IMR-90 (cell line): ENCODE data around the gene SPANXD. TPM values are rescaled to one million over a fixed set of nuclear protein-coding genes. Genes with fewer than 3 reads are reported as not detected.

ENCODE experiments used
- ATAC-seq: fragments of 200-7000 bp; cut with Tn5 transposase; 2 replicates; pipeline ENCODE4 v1.9.1; 2020; ENCODE audit warnings: low read depth, mild to moderate bottlenecking, moderate library complexity
- BruUV-seq: library from RNA; stranded (reverse); fragments of 400-500 nt; replicated peaks from 2 replicates; lab custom pipeline; 2021; lab: Mats Ljungman, UMichigan
- CTCF ChIA-PET: fragments of 300-600 bp; formaldehyde crosslinking; extraction: SDS; loops from one replicate; lab custom pipeline; 2021; ENCODE audit warnings: antibody characterized with exemption; lab: Yijun Ruan, JAX
- POLR2A ChIA-PET: fragments of 300-600 bp; sonication (Branson Sonifier 250); formaldehyde crosslinking; loops from one replicate; lab custom pipeline; 2022; ENCODE audit warnings: antibody characterized with exemption; ENCODE audit not compliant: unreplicated experiment; lab: Charles Lee
- DNase-seq: peaks from one replicate; pipeline ENCODE4 v3.0.0; 2013
- H2AFZ ChIP-seq: replicated peaks from 2 replicates; pipeline ENCODE3; 2013; ENCODE audit warnings: low read length, mild to moderate bottlenecking; ENCODE audit not compliant: poor library complexity
- H2AK5ac ChIP-seq: 2 replicates; pipeline ENCODE4 v1.6.1; 2013; ENCODE audit warnings: low read depth, low read length, inconsistent platforms
- H2AK9ac ChIP-seq: replicated peaks from 2 replicates; pipeline ENCODE3; 2013; ENCODE audit warnings: mild to moderate bottlenecking, low read depth, low read length, moderate library complexity; ENCODE audit not compliant: poor library complexity
- H2BK120ac ChIP-seq: 2 replicates; pipeline ENCODE4 v1.6.1; 2013; ENCODE audit warnings: low read depth, low read length, inconsistent platforms
- H2BK15ac ChIP-seq: 3 replicates; pipeline ENCODE4 v1.6.1; 2013; ENCODE audit warnings: low read depth, low read length, inconsistent platforms
- H2BK20ac ChIP-seq: 2 replicates; pipeline ENCODE4 v1.6.1; 2013; ENCODE audit warnings: low read depth, mild to moderate bottlenecking, inconsistent platforms, low read length, moderate library complexity
- H2BK5ac ChIP-seq: 2 replicates; pipeline ENCODE4 v1.6.1; 2013; ENCODE audit warnings: mild to moderate bottlenecking, low read depth, low read length, inconsistent platforms; ENCODE audit not compliant: poor library complexity, severe bottlenecking
- H3K14ac ChIP-seq: replicated peaks from 2 replicates; pipeline ENCODE4 v1.6.1; 2013; ENCODE audit warnings: low read depth, low read length, inconsistent platforms
- H3K18ac ChIP-seq: 2 replicates; pipeline ENCODE4 v1.6.1; 2013; ENCODE audit warnings: low read depth, low read length, control low read depth
- H3K23ac ChIP-seq: 2 replicates; pipeline ENCODE4 v1.6.1; 2013; ENCODE audit warnings: low read depth, low read length, inconsistent platforms
- H3K27ac ChIP-seq: 2 replicates; pipeline ENCODE4 v1.5.1; 2013; ENCODE audit warnings: mild to moderate bottlenecking, control low read depth, low read length; ENCODE audit not compliant: insufficient read depth
- H3K27me3 ChIP-seq: 2 replicates; pipeline ENCODE4 v1.6.1; 2013; ENCODE audit warnings: low read length; ENCODE audit not compliant: control insufficient read depth, insufficient read depth
- H3K36me3 ChIP-seq: 2 replicates; pipeline ENCODE4 v1.6.1; 2013; ENCODE audit warnings: low read length, mixed read lengths; ENCODE audit not compliant: control insufficient read depth, insufficient read depth
- H3K4ac ChIP-seq: 2 replicates; pipeline ENCODE4 v1.6.1; 2013; ENCODE audit warnings: low read depth, low read length, inconsistent platforms
- H3K4me1 ChIP-seq: 2 replicates; pipeline ENCODE4 v1.6.1; 2013; ENCODE audit warnings: low read length, mixed read lengths; ENCODE audit not compliant: control insufficient read depth, insufficient read depth
- H3K4me2 ChIP-seq: 2 replicates; pipeline ENCODE4 v1.6.1; 2013; ENCODE audit warnings: low read depth, mild to moderate bottlenecking, control low read depth, low read length, moderate library complexity
- H3K4me3 ChIP-seq: 2 replicates; pipeline ENCODE4 v1.5.1; 2013; ENCODE audit warnings: low read depth, mild to moderate bottlenecking, control low read depth, low read length, moderate library complexity; ENCODE audit not compliant: insufficient read depth
- H3K56ac ChIP-seq: 2 replicates; pipeline ENCODE4 v1.6.1; 2013; ENCODE audit warnings: low read length, inconsistent platforms; ENCODE audit not compliant: insufficient read depth; ENCODE audit errors: extremely low read depth
- H3K79me1 ChIP-seq, 2 experiments: 2 replicates each; pipeline ENCODE4 v1.6.1; 2013; ENCODE audit warnings: low read length in 2 of 2, inconsistent platforms in 1 of 2, low read depth in 1 of 2
- H3K9ac ChIP-seq: 2 replicates; pipeline ENCODE4 v1.6.1; 2013; ENCODE audit warnings: low read depth, low read length, control low read depth
- H3K9me1 ChIP-seq: 2 replicates; pipeline ENCODE4 v1.6.1; 2013; ENCODE audit warnings: low read length, inconsistent platforms; ENCODE audit not compliant: insufficient read depth
- H3K9me3 ChIP-seq: 2 replicates; pipeline ENCODE4 v1.6.1; 2013; ENCODE audit warnings: low read length; ENCODE audit not compliant: control insufficient read depth, insufficient read depth
- H4K20me1 ChIP-seq: 2 replicates; pipeline ENCODE4 v1.6.1; 2013; ENCODE audit warnings: low read length, inconsistent platforms; ENCODE audit not compliant: insufficient read depth
- H4K5ac ChIP-seq: 2 replicates; pipeline ENCODE4 v1.6.1; 2013; ENCODE audit warnings: mild to moderate bottlenecking, low read depth, low read length, control low read depth
- H4K8ac ChIP-seq, 2 experiments: 2 replicates each; pipeline ENCODE4 v1.6.1; 2013; ENCODE audit warnings: low read depth in 2 of 2, low read length in 2 of 2, control low read depth in 1 of 2, inconsistent platforms in 1 of 2
- H4K91ac ChIP-seq: 2 replicates; pipeline ENCODE4 v1.6.1; 2013; ENCODE audit warnings: low read depth, low read length, inconsistent platforms; ENCODE audit not compliant: insufficient read depth
- BHLHE40 ChIP-seq: fragments of 150-350 bp; IDR thresholded peaks from 2 replicates; pipeline ENCODE4 v1.6.1; 2016; ENCODE audit warnings: mild to moderate bottlenecking, low read depth, low read length
- CEBPB ChIP-seq: IDR thresholded peaks from 2 replicates; pipeline ENCODE4 v1.6.1; 2012; ENCODE audit warnings: low read depth, low read length, improper control_type of control experiment
- CHD1 ChIP-seq: IDR thresholded peaks from 2 replicates; pipeline ENCODE4 v1.6.1; 2012; ENCODE audit warnings: low read depth, low read length, improper control_type of control experiment
- FOS ChIP-seq: fragments of 150-350 bp; IDR thresholded peaks from 2 replicates; pipeline ENCODE4 v1.6.1; 2016; ENCODE audit warnings: low read depth, low read length
- MAFK ChIP-seq: IDR thresholded peaks from 2 replicates; pipeline ENCODE4 v1.6.1; 2012; ENCODE audit warnings: low read depth, low read length, improper control_type of control experiment
- MAZ ChIP-seq: IDR thresholded peaks from 2 replicates; pipeline ENCODE4 v1.6.1; 2012; ENCODE audit warnings: low read depth, mild to moderate bottlenecking, low read length, improper control_type of control experiment, moderate library complexity, borderline replicate concordance
- MXI1 ChIP-seq: IDR thresholded peaks from 2 replicates; pipeline ENCODE4 v1.6.1; 2012; ENCODE audit warnings: low read depth, mild to moderate bottlenecking, low read length, moderate library complexity, borderline replicate concordance
- NFE2L2 ChIP-seq: fragments of 150-350 bp; IDR thresholded peaks from 2 replicates; pipeline ENCODE4 v1.6.1; 2016; ENCODE audit warnings: low read depth, mild to moderate bottlenecking, low read length
- POLR2A ChIP-seq: IDR thresholded peaks from 2 replicates; pipeline ENCODE4 v1.6.1; 2012; ENCODE audit warnings: mild to moderate bottlenecking, low read depth, low read length
- RAD21 ChIP-seq: IDR thresholded peaks from 2 replicates; pipeline ENCODE4 v1.6.1; 2012; ENCODE audit warnings: low read length, improper control_type of control experiment
- RCOR1 ChIP-seq: IDR thresholded peaks from 2 replicates; pipeline ENCODE4 v1.6.1; 2012; ENCODE audit warnings: mild to moderate bottlenecking, low read length, improper control_type of control experiment; ENCODE audit not compliant: insufficient replicate concordance
- RFX5 ChIP-seq: IDR thresholded peaks from 2 replicates; pipeline ENCODE4 v1.8.0; 2012; ENCODE audit warnings: low read depth, mild to moderate bottlenecking, low read length, moderate library complexity
- SMC3 ChIP-seq: fragments of 150-350 bp; IDR thresholded peaks from 2 replicates; pipeline ENCODE4 v1.6.1; 2016; ENCODE audit warnings: low read depth, mild to moderate bottlenecking, antibody characterized with exemption, low read length, moderate library complexity
- WGBS, 2 experiments: methylation state at CpG; one replicate each; pipeline versions ENCODE4 v1.1.5 to v1.1.7; 2013; ENCODE audit warnings: missing lambda C conversion rate in 2 of 2; ENCODE audit not compliant: insufficient read length in 1 of 2; ENCODE audit errors: extremely low coverage in 2 of 2; 5-methylcytosine and 5-hydroxymethylcytosine counted together
- dilution Hi-C: fragments of 300-500 bp; cut with HindIII; formaldehyde crosslinking; loops from one replicate; pipeline ENCODE4 v1.14.3; 2018; ENCODE audit warnings: low sequenced_read_pairs; ENCODE audit not compliant: unreplicated experiment
- in situ Hi-C: fragments of 300-500 bp; cut with MboI; formaldehyde crosslinking; loops from 3 replicates; pipeline ENCODE4 v1.14.3; 2019; ENCODE audit warnings: low sequenced_read_pairs, inconsistent platforms, mixed read lengths
- intact Hi-C: fragments of 100-400 bp; cut with micrococcal nuclease; formaldehyde crosslinking; loops from 2 replicates; pipeline ENCODE4 v1.10.0; 2022
- polyA plus RNA-seq, 3 experiments: library from polyadenylated mRNA; depleted of rRNA; stranded (reverse); fragments of >200 nt; gene quantifications; 2 replicates each; pipeline ENCODE4 v1.2.3, GENCODE V29; 2012; ENCODE audit warnings: low replicate concordance in 1 of 3
- total RNA-seq: library from RNA; depleted of rRNA; stranded (reverse); fragments of >200 nt; gene quantifications from 2 replicates; pipeline ENCODE4 v1.2.3, GENCODE V29; 2012
- TF ChIP-seq, protein P1 (sequence below): conservative IDR thresholded peaks from 2 replicates; pipeline ENCODE4 v1.5.1; 2012; ENCODE audit warnings: mild to moderate bottlenecking, low read depth, low read length, improper control_type of control experiment
- TF ChIP-seq, protein P2 (sequence below): fragments of 150-350 bp; IDR thresholded peaks from 2 replicates; pipeline ENCODE4 v1.6.1; 2017; ENCODE audit warnings: mild to moderate bottlenecking, antibody characterized with exemption, low read length, low read depth
- TF ChIP-seq, protein P3 (sequence below): fragments of 150-350 bp; IDR thresholded peaks from 2 replicates; pipeline ENCODE4 v1.6.1; 2016; ENCODE audit warnings: low read depth, mild to moderate bottlenecking, low read length, moderate library complexity, borderline replicate concordance

The SPANXD gene
- total and polyA plus RNA-seq, 2 of the 4 experiments (the other 2 are of a cell fraction) = not detected

DNA sequence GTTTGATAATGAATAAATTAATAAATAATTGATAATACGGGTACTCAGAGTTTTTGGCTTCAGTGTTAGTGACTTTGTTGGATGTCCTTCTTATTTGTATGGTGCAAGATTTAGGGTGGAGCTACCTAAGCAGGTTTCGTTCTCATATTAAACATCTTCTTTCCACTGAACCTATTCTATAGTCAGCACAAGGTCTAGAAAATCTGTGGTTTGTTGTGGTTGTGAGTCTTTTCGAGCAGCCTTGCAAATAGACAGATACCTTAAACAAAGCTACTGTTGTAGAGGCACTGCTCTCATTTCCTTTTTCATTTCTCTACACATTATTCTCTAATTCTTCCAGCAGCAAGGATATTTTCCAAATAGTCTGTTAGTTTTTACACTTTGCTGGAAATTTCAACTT lies 38.1 kb upstream of the SPANXD start:
- DNase-seq (no peak), ATAC-seq (no peak)
- dilution Hi-C loops = no loop called here
- H3K4me3 ChIP-seq = no peak overlapping the region
- ChIA-PET CTCF (interaction anchor here (0.6 kb wide), 1 partner anchor 8 kb away, joined by 5 read pairs; no protein-coding TSS in a partner anchor), POLR2A (no interaction called here)
- H2AK5ac ChIP-seq = no peak overlapping the region
- no peak overlapping the region for H2BK20ac ChIP-seq
- H2AFZ ChIP-seq = no peak overlapping the region
- no peak overlapping the region for H4K8ac ChIP-seq
- H3K4me2 ChIP-seq = no peak overlapping the region
- BruUV-seq = no TSS peak
- no peaks in the 10 kb centered on the region for H3K27me3 ChIP-seq
- no peak overlapping the region for H3K56ac ChIP-seq
- H3K14ac ChIP-seq = no peak overlapping the region
- no peak for TF ChIP-seq SMC3
- TF ChIP-seq, protein P1, sequence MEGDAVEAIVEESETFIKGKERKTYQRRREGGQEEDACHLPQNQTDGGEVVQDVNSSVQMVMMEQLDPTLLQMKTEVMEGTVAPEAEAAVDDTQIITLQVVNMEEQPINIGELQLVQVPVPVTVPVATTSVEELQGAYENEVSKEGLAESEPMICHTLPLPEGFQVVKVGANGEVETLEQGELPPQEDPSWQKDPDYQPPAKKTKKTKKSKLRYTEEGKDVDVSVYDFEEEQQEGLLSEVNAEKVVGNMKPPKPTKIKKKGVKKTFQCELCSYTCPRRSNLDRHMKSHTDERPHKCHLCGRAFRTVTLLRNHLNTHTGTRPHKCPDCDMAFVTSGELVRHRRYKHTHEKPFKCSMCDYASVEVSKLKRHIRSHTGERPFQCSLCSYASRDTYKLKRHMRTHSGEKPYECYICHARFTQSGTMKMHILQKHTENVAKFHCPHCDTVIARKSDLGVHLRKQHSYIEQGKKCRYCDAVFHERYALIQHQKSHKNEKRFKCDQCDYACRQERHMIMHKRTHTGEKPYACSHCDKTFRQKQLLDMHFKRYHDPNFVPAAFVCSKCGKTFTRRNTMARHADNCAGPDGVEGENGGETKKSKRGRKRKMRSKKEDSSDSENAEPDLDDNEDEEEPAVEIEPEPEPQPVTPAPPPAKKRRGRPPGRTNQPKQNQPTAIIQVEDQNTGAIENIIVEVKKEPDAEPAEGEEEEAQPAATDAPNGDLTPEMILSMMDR = no peak
- TF ChIP-seq RAD21 = no peak
- TF ChIP-seq NFE2L2 = no peak
- TF ChIP-seq, protein P2, sequence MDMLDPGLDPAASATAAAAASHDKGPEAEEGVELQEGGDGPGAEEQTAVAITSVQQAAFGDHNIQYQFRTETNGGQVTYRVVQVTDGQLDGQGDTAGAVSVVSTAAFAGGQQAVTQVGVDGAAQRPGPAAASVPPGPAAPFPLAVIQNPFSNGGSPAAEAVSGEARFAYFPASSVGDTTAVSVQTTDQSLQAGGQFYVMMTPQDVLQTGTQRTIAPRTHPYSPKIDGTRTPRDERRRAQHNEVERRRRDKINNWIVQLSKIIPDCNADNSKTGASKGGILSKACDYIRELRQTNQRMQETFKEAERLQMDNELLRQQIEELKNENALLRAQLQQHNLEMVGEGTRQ = no peak
- TF ChIP-seq RFX5 = no peak
- TF ChIP-seq CHD1 = no peak
- no peak for TF ChIP-seq CEBPB
- TF ChIP-seq RCOR1 = no peak
- no peak for TF ChIP-seq MAZ
- TF ChIP-seq MAFK = no peak
- no peak for TF ChIP-seq POLR2A
- no peak for TF ChIP-seq BHLHE40
- no peak for TF ChIP-seq MXI1
- TF ChIP-seq, protein P3, sequence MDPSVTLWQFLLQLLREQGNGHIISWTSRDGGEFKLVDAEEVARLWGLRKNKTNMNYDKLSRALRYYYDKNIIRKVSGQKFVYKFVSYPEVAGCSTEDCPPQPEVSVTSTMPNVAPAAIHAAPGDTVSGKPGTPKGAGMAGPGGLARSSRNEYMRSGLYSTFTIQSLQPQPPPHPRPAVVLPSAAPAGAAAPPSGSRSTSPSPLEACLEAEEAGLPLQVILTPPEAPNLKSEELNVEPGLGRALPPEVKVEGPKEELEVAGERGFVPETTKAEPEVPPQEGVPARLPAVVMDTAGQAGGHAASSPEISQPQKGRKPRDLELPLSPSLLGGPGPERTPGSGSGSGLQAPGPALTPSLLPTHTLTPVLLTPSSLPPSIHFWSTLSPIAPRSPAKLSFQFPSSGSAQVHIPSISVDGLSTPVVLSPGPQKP = no peak
- TF ChIP-seq FOS = no peak
- H3K9me1 ChIP-seq = no peaks in the 10 kb centered on the region
- in situ Hi-C loops = no loop called here
- no peaks in the 10 kb centered on the region for H4K20me1 ChIP-seq
- H3K4me1 ChIP-seq = no peaks in the 10 kb centered on the region
- H2BK5ac ChIP-seq = no peak overlapping the region
- no peak overlapping the region for H4K91ac ChIP-seq
- H3K4ac ChIP-seq = no peak overlapping the region
- no peak overlapping the region for H4K5ac ChIP-seq
- H3K36me3 ChIP-seq = no peaks in the 10 kb centered on the region
- no peak overlapping the region for H3K27ac ChIP-seq
- no peak overlapping the region for H3K18ac ChIP-seq
- H3K9me3 ChIP-seq = no peaks in the 10 kb centered on the region
- H2BK120ac ChIP-seq = no peak overlapping the region
- H2BK15ac ChIP-seq = no peak overlapping the region
- intact Hi-C loops = no loop called here
- no peak overlapping the region for H2AK9ac ChIP-seq
- no peak overlapping the region for H3K23ac ChIP-seq
- H3K9ac ChIP-seq = no peak overlapping the region
- no peaks in the 10 kb centered on the region for H3K79me1 ChIP-seq
- WGBS, 2 experiments = no CpG with 5 or more reads among the region's 3 CpGs
